ENCODE measurements around the gene CABLES2.
A peak's percentile ranks its signal among the peaks of the same experiment; 100 is the strongest.

The CABLES2 gene

DNA sequence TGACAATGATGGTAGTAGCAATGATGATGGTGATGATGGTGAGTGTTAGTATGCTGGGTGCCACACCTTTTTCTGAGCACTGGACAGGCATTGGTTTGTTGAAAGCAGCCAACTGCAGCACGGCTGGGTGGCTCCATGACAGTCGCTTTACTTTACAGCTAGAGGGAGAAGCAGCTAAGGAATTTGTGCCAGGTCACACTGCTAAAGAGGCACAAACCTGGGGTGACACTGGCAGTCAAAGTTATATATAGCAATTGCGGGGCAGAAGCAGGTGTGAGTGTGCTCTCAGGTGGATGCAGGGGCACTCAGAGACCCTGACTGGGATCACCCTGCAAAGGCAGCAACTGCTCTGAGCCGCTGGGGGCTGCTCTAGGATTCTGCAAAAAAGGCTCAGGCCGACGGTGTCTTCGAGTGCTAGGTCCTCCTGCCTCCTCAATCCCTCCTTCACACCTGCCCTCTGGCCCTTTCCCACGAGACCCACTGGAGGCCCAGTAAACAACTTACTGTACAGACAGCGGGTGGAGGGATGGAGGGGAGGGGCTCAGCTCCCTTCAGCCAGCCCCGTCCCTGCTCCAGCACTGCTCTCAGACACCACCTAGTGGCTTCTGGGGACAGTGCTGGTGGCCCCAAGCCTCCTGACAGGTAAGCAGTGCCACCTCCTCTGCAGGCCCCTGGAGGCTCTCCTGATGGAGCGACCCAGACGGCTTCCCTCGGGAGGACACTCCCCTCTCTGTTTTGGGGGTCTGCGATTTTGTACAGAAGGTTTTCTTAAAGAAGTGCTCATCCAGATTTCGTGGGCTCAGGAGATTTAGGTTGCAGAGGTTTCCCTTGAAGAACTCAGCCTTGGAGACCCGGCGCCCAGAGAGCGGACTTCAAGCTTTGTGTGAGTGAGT is 24.5 kb downstream of the CABLES2 start:
- TF ChIP-seq EGR1 (IDR thresholded peaks at IDR 0.05) (no peak), MAX (IDR thresholded peaks at IDR 0.05) (0 out of 2 replicates have a peak, but pooled peaks have one; percentile 13), TCF12 (IDR thresholded peaks at IDR 0.05; ENCODE audit: low read depth) (0 out of 2 replicates have a peak, but pooled peaks have one; percentile 19), RAD21 (IDR thresholded peaks at IDR 0.05; ENCODE audit: low read depth) (peak; percentile 96)

DNA sequence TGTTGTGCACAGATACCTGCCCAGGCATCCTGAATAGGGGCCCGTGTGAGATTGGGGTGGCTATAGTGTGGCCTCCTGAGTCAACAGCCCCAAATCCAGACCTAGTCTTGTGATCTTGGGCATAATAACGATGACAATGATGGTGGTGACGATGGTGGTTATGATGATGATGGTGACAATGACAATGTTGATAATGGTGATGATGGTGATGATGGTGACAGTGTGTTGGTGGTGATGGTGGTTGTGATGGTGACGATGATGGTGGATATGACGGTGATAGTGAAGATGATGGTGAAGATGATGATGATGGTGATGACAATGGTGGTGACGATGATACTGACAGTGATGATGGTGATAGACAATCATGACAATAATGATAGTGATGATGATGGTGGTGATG is 25.2 kb downstream of the CABLES2 start:
- TF ChIP-seq, protein P1, sequence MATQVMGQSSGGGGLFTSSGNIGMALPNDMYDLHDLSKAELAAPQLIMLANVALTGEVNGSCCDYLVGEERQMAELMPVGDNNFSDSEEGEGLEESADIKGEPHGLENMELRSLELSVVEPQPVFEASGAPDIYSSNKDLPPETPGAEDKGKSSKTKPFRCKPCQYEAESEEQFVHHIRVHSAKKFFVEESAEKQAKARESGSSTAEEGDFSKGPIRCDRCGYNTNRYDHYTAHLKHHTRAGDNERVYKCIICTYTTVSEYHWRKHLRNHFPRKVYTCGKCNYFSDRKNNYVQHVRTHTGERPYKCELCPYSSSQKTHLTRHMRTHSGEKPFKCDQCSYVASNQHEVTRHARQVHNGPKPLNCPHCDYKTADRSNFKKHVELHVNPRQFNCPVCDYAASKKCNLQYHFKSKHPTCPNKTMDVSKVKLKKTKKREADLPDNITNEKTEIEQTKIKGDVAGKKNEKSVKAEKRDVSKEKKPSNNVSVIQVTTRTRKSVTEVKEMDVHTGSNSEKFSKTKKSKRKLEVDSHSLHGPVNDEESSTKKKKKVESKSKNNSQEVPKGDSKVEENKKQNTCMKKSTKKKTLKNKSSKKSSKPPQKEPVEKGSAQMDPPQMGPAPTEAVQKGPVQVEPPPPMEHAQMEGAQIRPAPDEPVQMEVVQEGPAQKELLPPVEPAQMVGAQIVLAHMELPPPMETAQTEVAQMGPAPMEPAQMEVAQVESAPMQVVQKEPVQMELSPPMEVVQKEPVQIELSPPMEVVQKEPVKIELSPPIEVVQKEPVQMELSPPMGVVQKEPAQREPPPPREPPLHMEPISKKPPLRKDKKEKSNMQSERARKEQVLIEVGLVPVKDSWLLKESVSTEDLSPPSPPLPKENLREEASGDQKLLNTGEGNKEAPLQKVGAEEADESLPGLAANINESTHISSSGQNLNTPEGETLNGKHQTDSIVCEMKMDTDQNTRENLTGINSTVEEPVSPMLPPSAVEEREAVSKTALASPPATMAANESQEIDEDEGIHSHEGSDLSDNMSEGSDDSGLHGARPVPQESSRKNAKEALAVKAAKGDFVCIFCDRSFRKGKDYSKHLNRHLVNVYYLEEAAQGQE (IDR thresholded peaks at IDR 0.05; ENCODE audit: low read depth), result no peak
- TF ChIP-seq TEAD4 (IDR thresholded peaks at IDR 0.05), result no peak
- no peak for TF ChIP-seq YY1 (IDR thresholded peaks at IDR 0.05; ENCODE audit: low read depth)
- no peak for TF ChIP-seq TCF12 (IDR thresholded peaks at IDR 0.05; ENCODE audit: low read depth)
- TF ChIP-seq FOXM1 (IDR thresholded peaks at IDR 0.05; ENCODE audit: borderline replicate concordance, low read depth), result no peak
- TF ChIP-seq CREB1 (IDR thresholded peaks at IDR 0.05; ENCODE audit: low read depth), result no peak

- TF ChIP-seq TAF1 (IDR thresholded peaks at IDR 0.05; ENCODE audit: low read depth) (no peak), ZBTB7A (IDR thresholded peaks at IDR 0.05; ENCODE audit: low read depth) (peak; percentile 6; the same call in 1 of the 2 replicates), CREB1 (IDR thresholded peaks at IDR 0.05; ENCODE audit: low read depth) (no peak), FOXM1 (IDR thresholded peaks at IDR 0.05; ENCODE audit: borderline replicate concordance, low read depth) (no peak), EGR1 (IDR thresholded peaks at IDR 0.05) (no peak), MAX (IDR thresholded peaks at IDR 0.05) (0 out of 2 replicates have a peak, but pooled peaks have one; percentile 29), CEBPB (IDR thresholded peaks at IDR 0.05) (no peak), TCF12 (IDR thresholded peaks at IDR 0.05; ENCODE audit: low read depth) (no peak), NFIC (IDR thresholded peaks at IDR 0.05) (no peak), TEAD4 (IDR thresholded peaks at IDR 0.05) (no peak), USF1 (IDR thresholded peaks at IDR 0.05) (no peak), EP300 (IDR thresholded peaks at IDR 0.05; ENCODE audit: borderline replicate concordance) (peak; percentile 22; the same call in 1 of the 2 replicates), YY1 (IDR thresholded peaks at IDR 0.05; ENCODE audit: low read depth) (no peak)
- TF ChIP-seq, protein P1 (IDR thresholded peaks at IDR 0.05; ENCODE audit: low read depth), result no peak
These were observed 25.8 kb downstream of the CABLES2 start for GRCh38 chr20:62381202-62381797.

DNA sequence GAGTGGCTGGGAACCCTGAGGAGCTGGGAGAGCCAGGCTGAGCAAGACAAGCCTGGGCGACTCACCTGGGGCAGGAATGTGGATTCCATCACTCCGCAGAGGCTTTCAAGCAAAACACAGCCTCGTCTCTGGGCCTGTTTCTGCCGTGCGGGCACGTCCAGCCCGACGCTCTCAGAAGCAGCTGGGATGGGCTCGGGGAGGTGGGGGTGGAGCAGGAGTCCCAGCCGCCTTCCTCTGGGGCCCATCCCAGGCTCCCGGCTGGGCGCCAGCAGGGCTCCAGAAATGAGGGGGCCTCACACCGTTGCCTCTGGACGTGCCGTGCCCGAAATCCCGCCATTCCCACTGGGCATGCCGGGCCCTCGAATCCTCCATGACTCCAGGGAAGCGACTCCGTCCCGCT is 28.9 kb downstream of the CABLES2 start:
- TF ChIP-seq EP300 (IDR thresholded peaks at IDR 0.05; ENCODE audit: borderline replicate concordance) (peak; percentile 86), TCF12 (IDR thresholded peaks at IDR 0.05; ENCODE audit: low read depth) (peak; percentile 54), NFIC (IDR thresholded peaks at IDR 0.05) (no peak; the same call in 1 of the 2 replicates), ZBTB7A (IDR thresholded peaks at IDR 0.05; ENCODE audit: low read depth) (no peak), FOXM1 (IDR thresholded peaks at IDR 0.05; ENCODE audit: borderline replicate concordance, low read depth) (no peak), CEBPB (IDR thresholded peaks at IDR 0.05) (no peak), USF1 (IDR thresholded peaks at IDR 0.05) (no peak), EGR1 (IDR thresholded peaks at IDR 0.05) (no peak), TEAD4 (IDR thresholded peaks at IDR 0.05) (peak; percentile 71), CREB1 (IDR thresholded peaks at IDR 0.05; ENCODE audit: low read depth) (no peak), YY1 (IDR thresholded peaks at IDR 0.05; ENCODE audit: low read depth) (no peak), TAF1 (IDR thresholded peaks at IDR 0.05; ENCODE audit: low read depth) (peak; percentile 32; the same call in 1 of the 2 replicates), RAD21 (IDR thresholded peaks at IDR 0.05; ENCODE audit: low read depth) (no peak), MAX (IDR thresholded peaks at IDR 0.05) (peak; percentile 84)
- TF ChIP-seq, protein P1 (IDR thresholded peaks at IDR 0.05; ENCODE audit: low read depth), result no peak
